HG03354 (cell line): ENCODE measurements around the gene PTPRJ.
A peak's percentile ranks its signal among the peaks of the same experiment; 100 is the strongest.

Experiments
- ATAC-seq: cut with Tn5 transposase; IDR thresholded peaks from one replicate; pipeline ENCODE4 v1.9.1; 2021; ENCODE audit warnings: mild to moderate bottlenecking; ENCODE audit not compliant: unreplicated experiment, poor library complexity, severe bottlenecking

The PTPRJ gene

GRCh38 chr11:48104568-48104924 lies 124.2 kb downstream of the PTPRJ start:
- ATAC-seq, result no peak

- no peak for ATAC-seq
Measured at GRCh38 chr11:48105096-48105990, 125.0 kb downstream of the PTPRJ start.

GRCh38 chr11:48106166-48106565 lies 125.8 kb downstream of the PTPRJ start:
- ATAC-seq, result peak; percentile 31

- ATAC-seq, result peak; percentile 81
Measured at GRCh38 chr11:48107188-48107704, 126.9 kb downstream of the PTPRJ start.

- ATAC-seq, result no peak
Measured at GRCh38 chr11:48108231-48109045, 128.1 kb downstream of the PTPRJ start.

GRCh38 chr11:48109046-48109666 lies 128.8 kb downstream of the PTPRJ start:
- no peak for ATAC-seq

GRCh38 chr11:48110509-48110766 lies 130.1 kb downstream of the PTPRJ start:
- ATAC-seq, result no peak

GRCh38 chr11:48111891-48112290 lies 131.5 kb downstream of the PTPRJ start:
- no peak for ATAC-seq

- ATAC-seq, result no peak
Measured at GRCh38 chr11:48114740-48115139, 134.4 kb downstream of the PTPRJ start.

GRCh38 chr11:48116437-48117228 lies 136.3 kb downstream of the PTPRJ start:
- ATAC-seq, result peak; percentile 55

- no peak for ATAC-seq
Measured at GRCh38 chr11:48122246-48122645, 141.9 kb downstream of the PTPRJ start.

GRCh38 chr11:48122656-48123055 lies 142.3 kb downstream of the PTPRJ start:
- ATAC-seq, result no peak

- no peak for ATAC-seq
Measured at GRCh38 chr11:48123254-48123875, 143.0 kb downstream of the PTPRJ start.

GRCh38 chr11:48123934-48124755 lies 143.8 kb downstream of the PTPRJ start:
- ATAC-seq, result no peak

- no peak for ATAC-seq
Measured at GRCh38 chr11:48124880-48125279, 144.5 kb downstream of the PTPRJ start.

GRCh38 chr11:48125866-48126265 lies 145.5 kb downstream of the PTPRJ start:
- ATAC-seq, result no peak

- no peak for ATAC-seq
Measured at GRCh38 chr11:48127521-48128183, 147.3 kb downstream of the PTPRJ start.
